Limb (tissue), 2 donors: ENCODE measurements around the gene ZBTB49.
A peak's percentile ranks its signal among the peaks of the same experiment; 100 is the strongest.
"Not testable (repeated sequence)": the region's sequence is repeated elsewhere in the genome, so short reads cannot be mapped to it uniquely, and the experiment has no call there.

Experiments
- DNase-seq, 2 donors: peaks; one replicate each; pipeline ENCODE4 v3.0.0-alpha.2; 2016; ENCODE audit errors: extremely low spot score in 2 of 2

ZBTB49 gene

DNA sequence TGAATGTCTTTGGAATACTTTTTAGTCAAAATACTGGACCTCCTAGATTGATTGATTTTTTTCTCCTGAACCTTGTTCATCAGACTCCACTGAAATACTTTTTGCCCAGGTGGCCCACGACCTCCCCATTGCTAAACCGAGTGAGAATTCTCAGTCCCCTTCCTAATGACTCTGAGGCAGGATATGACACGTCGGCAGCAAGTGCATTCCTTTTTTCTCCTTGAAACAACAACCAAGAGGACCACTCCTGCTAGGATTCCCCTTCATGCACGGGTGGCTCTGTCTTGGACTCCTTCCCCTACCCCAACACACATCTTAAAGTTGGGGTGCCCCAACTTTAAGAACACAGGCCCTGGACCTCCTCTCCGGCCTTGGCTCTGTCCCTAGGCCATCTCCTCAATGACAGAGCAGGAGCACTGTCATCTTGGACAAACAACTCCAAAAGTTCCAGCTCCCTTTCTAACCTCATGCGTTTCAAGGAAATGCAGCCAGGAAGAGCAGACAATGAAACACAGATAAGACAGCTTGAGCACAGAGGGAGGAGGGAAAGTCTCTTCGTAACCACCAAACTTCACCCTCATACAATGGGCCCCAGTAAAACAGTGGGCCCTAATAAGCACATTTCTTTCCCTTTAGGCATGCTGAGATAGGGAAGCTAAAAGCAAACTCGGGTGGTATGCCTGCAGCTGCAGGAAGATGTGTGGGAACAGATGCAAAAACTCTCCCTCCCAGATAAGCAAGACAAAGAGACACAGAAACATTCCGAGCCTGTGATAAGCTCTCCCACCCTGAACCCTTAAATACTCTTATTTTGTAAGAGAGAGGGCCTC lies 33.9 kb downstream of the ZBTB49 start:
- peak in 1 of 2 donors; percentile 12 for DNase-seq

DNA sequence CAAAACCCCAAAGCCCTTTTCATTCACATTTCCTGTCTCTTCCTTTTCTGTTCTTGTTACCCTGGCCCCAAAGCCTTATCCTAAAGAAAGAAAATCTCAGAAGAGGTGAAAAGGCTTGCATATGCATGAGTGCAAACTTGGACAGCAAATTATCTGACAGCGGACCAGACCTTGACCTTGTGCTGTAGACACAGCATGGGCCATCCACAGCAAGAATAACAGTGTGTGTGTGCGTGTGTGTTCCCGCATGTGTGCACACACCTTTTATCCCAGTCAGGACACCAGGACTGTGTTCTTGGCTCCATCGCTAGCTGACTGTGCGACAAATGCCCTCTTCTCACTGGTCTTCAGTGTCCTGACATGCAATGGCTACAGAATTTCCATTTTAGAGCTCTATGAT lies 35.3 kb downstream of the ZBTB49 start:
- peak in 1 of 2 donors; percentile 5 for DNase-seq

- peak in 1 of 2 donors; percentile 3 for DNase-seq
Observed at GRCh38 chr4:4326166-4326565, 36.1 kb downstream of the ZBTB49 start.

DNA sequence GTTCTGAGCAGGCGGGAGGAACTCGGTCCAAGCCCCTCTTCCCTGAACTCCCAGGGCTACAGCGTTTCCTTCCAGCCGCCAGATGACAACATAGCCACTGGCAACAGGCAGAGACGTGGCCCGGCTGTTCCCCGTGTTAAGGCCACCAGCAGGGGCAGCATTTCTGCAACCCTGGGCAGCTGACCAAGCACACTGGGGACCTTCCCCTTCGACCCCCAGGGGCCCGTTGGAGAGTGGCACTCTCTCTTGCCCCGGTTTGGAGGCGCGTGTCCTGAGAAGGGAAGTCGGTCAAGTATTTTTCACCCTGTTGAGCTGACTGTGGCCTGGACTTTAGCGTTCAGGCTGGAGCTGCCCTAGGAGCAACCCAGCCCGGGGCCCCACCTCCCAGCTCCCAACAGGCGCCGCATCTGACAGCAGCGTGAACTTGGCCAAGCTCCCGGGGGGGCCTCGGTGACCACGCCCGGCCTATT lies 37.6 kb downstream of the ZBTB49 start:
- DNase-seq, result peak in 1 of 2 donors; percentile 29

- DNase-seq, result no peak
Observed at GRCh38 chr4:4328206-4328605, 38.2 kb downstream of the ZBTB49 start.

DNA sequence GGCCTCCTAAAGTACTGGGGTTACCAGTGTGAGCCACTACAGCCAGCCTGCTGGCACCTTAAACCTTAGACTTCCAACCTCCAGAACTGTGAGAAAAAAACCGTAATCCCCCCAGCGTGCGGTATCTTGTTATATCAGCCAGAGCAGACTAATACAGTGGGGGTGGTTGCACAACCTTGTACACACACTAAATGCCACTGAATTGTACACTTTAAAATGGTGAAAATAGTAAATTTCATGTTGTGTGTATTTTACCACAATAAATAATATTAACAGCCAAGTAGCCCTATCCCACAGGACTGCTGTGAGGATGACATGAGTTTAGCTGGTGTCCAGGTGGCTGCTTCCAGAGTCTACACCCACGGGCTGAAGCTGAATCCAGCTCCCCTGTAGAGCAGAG lies 38.8 kb downstream of the ZBTB49 start:
- DNase-seq, result no peak

DNA sequence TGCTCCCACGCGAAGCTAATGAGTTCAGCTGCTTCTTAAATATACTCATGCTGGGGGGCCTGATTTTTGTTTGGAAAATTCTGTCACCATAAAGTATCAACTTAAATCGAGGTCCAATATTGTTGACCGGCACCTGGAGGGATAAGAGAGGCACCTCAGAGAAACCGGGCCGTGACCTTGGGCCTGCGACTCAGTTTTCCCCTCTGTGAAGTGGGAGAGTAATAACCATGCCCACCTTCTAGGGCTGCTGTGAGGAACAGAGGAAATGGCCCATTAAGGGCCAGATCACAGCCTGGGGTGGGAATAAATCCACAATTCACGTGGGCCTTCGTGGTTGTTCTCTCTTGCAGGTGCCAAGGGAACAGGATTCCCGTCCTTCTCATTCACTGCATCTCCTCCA lies 39.4 kb downstream of the ZBTB49 start:
- DNase-seq, result no peak

DNA sequence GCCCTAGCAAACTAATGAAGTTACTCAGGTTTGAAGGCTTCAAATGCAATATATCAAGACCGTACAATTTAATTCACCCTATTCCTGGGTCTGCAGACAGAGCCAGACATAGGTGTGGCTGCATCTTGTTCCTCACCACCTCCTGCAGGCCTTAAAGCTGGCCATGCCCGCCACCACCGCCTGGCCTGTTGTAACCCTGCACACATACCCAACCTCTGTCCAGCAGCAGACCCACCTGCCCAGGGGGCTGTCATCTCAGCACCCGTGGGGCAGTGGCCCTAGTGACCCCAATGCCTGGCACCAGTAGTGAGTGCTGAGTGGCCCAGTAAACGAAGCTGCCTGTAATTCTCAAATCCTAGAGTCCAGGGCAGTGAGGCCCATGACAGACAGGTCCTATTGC lies 40.7 kb downstream of the ZBTB49 start:
- DNase-seq, result no peak

- DNase-seq, result no peak
Observed at GRCh38 chr4:4332529-4332928, 42.5 kb downstream of the ZBTB49 start.

- no peak for DNase-seq
Observed at GRCh38 chr4:4333265-4333706, 43.2 kb downstream of the ZBTB49 start.

- peak in 1 of 2 donors; percentile 71 for DNase-seq
Observed at GRCh38 chr4:4334798-4335520, 44.9 kb downstream of the ZBTB49 start.

- no peak for DNase-seq
Observed at GRCh38 chr4:4338210-4339001, 48.4 kb downstream of the ZBTB49 start.

- DNase-seq, result no peak
Observed at GRCh38 chr4:4339504-4340085, 49.5 kb downstream of the ZBTB49 start.

GRCh38 chr4:4341861-4342650 lies 52.0 kb downstream of the ZBTB49 start:
- no peak for DNase-seq

GRCh38 chr4:4343038-4343437 lies 53.0 kb downstream of the ZBTB49 start:
- DNase-seq, result no peak

- no peak for DNase-seq
Observed at GRCh38 chr4:4344915-4345527, 55.0 kb downstream of the ZBTB49 start.

DNA sequence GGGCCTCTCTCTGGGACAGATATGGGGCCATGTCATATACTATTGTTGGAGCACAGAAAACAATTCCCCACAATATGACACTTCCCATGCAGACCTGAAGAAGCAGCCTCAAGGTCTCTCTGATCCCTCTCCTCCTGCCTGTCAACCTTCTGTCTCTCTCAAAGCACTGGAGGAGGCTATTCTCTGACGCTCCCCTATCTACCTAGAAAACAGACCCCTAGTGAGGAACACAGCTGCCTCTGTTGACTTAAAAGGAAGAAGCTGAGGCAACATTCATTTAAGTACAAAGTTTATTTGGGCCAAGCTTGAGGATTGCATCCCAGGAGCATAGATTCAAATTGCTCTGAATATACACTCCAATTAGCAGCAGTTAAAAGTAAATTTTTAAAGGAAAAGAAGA lies 57.5 kb downstream of the ZBTB49 start:
- DNase-seq, result no peak

DNA sequence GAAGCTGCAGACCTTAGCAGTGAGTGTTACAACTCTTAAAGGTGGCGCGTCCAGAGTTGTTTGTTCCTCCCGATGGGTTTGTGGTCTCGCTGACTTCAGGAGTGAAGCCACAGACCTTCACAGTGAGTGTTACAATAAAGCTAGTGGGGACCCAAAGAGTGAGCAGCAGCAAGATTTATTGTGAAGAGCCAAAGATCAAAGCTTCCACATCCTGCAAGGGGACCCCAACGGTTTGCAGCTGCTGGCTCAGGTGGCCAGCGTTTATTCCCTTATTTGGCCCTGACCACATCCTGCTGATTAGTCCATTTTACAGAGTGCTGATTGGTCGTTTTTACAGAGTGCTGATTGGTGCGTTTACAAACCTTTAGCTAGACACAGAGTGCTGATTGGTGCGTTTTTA lies 58.5 kb downstream of the ZBTB49 start:
- not testable (repeated sequence) for DNase-seq

- DNase-seq, result no peak
Observed at GRCh38 chr4:4349867-4350266, 59.8 kb downstream of the ZBTB49 start.

DNA sequence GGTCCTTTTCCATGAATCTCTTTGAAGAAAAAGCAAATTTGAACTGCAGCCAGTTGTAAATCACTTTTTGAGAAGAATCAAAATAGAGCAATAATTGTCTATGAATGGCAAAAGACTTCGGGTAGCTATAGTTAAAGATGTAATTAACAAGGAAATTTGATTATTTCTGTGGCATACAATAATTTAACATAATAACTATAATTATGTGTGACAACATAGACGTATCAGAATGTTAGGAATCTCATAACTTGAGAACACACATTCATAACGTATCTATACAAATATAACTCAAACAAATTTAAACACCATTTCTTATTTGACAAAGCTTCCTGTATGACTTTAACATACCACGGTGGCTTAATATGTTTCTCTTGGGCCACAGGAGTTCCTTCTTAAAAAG lies 60.9 kb downstream of the ZBTB49 start:
- no peak for DNase-seq
